Measurements from ENCODE around the gene LSM14A.
"Not testable (repeated sequence)": the region's sequence is repeated elsewhere in the genome, so short reads cannot be mapped to it uniquely, and the experiment has no call there.

The LSM14A gene

DNA sequence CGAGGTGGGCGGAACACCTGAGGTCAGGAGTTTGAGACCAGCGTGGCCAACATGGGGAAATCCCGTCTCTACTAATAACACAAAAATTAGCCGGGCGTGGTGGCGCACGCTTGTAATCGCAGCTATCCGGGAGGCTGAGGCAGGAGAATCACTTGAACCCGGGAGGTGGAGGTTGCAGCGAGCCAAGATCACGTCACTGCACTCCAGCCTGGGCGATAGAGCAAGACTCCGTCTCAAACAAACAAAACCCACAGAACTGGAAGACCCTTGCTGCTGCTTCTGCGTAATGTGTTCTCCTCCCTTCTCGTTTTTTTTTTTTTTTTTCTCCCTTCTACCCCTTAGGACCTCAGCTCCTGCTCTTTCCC lies 81.4 kb downstream of the LSM14A start:
- in situ Hi-C loops (cut with HindIII; ENCODE audit: low sequenced_read_pairs), result not testable (repeated sequence)

DNA sequence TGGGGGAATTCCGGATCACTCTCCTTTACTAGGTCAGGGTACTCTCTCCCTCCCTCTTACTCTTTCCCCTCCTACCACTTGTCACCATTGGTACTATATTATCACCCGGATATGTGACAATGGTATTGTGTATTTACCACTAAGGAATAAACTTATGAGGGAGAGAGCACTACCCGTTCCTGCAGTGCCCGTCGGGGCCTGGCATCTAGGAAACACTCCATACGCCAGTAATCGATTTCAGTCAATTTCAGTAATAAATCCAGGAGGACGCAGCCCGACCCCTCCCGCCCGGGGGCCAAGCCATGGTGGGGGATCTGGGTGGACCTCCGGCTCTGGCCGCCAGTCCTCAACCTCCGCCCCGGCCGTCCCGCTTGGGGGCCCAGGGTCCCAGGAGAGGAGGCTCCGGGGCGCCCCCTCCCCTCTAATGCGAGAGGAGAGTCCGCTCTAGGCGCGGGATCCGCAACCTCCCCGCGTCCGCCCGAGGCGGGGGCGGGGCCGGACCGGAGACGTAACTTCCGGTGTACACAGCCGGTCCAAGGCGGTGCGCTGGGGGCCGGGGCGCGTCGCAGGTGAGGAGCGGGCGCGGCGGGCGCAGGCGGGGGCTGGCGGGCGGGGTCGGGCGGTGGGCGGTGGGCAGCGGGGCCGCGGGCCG lies 81.9 kb downstream of the LSM14A start, which contains the start of gene GARRE1:
Gene GARRE1, plus strand, starts transcription at position 509 of the 652 bp plus-strand sequence. CDS start 45,920 bp downstream, outside the sequence.
- in situ Hi-C loops (cut with HindIII; ENCODE audit: low sequenced_read_pairs), result no loop called here

DNA sequence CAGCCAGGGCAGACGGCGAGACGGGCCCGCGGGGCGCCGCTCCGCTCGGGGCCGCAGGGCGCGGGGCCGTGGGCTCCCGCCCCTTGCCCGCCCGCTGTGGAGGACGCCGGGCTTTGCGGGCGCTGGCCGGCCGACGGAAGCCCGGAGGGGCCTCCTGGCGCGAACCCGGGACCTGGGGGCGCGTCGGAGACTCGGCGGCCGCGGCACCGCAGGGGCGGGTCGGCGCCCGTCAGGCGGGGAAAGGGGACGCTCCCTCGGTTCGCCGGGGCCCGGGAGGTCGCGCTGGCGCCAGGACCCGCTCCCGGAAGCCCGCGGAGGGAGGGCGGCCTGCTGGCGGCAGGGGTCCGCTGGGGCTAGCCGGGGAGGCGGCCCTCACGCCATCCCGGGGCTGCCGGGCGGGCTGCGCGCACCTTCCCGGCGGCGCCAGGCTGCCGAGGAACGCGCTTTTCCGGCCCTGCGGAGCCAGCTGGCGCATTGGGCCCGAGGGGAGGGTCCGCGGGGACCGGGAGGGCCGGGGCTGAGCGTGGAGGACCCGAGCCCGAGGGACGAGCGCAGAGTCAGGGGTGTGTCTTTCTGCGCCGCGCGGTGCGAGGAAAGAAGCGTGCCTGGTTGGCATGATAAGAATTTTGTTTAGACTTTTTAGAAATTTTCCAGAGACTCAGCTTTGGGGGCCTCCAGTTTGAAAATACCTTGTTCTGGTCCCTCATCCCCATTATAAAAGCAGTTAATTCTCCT lies 82.6 kb downstream of the LSM14A start:
- in situ Hi-C loops (cut with HindIII; ENCODE audit: low sequenced_read_pairs), result no loop called here

DNA sequence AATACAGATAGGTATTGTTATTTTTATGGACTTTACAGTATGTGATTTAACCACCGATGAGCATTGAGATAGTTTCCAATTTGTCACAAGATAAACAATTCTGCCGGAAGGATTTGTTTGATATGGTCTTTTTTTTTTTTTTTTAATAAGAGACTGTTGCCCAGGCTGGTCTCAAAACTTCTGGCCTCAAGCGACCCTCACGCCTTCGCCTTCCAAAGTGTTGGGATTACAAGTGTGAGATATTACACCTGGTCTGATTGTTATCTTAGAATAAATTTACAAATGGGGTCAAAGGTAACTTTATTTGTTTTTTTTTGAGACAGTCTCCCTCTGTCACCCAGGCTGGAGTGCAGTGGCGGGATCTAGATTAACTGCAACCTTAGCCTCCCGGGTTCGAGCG lies 83.2 kb downstream of the LSM14A start:
- in situ Hi-C loops (cut with HindIII; ENCODE audit: low sequenced_read_pairs), result no loop called here

- in situ Hi-C loops (cut with HindIII; ENCODE audit: low sequenced_read_pairs), result no loop called here
These were observed 84.7 kb downstream of the LSM14A start for GRCh38 chr19:34256835-34257558.

GRCh38 chr19:34257559-34257924 lies 85.2 kb downstream of the LSM14A start:
- in situ Hi-C loops (cut with HindIII; ENCODE audit: low sequenced_read_pairs), result no loop called here

GRCh38 chr19:34259367-34260095 lies 87.2 kb downstream of the LSM14A start:
- in situ Hi-C loops (cut with HindIII; ENCODE audit: low sequenced_read_pairs), result no loop called here

- in situ Hi-C loops (cut with HindIII; ENCODE audit: low sequenced_read_pairs), result no loop called here
These were observed 88.5 kb downstream of the LSM14A start for GRCh38 chr19:34260771-34261173.

- in situ Hi-C loops (cut with HindIII; ENCODE audit: low sequenced_read_pairs), result no loop called here
These were observed 89.2 kb downstream of the LSM14A start for GRCh38 chr19:34261334-34262109.

DNA sequence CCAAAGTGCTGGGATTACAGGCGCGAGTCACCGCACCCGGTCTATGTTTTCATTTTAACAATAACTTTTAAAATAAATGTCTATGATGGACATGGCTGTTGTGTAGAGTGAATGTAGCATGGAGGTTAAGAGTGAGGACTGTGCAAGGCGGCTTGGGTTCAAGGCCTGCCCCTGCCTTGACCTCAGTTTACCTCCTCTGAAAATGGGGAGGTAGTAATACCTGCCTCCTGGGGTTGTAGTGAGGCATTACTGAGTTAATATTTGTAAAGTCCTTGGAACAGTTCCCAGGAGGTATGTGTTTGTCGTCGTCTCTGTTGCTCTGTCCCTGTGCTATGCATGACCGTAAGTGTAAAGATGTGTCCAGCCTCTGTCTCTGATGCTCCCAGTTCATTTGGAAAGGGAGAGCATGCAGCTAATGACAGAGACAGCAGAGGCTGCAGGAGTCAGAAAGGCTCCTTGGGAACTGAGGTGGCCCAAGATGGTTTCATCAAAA lies 91.5 kb downstream of the LSM14A start:
- in situ Hi-C loops (cut with HindIII; ENCODE audit: low sequenced_read_pairs), result no loop called here

GRCh38 chr19:34265221-34265650 lies 92.9 kb downstream of the LSM14A start:
- in situ Hi-C loops (cut with HindIII; ENCODE audit: low sequenced_read_pairs), result no loop called here

DNA sequence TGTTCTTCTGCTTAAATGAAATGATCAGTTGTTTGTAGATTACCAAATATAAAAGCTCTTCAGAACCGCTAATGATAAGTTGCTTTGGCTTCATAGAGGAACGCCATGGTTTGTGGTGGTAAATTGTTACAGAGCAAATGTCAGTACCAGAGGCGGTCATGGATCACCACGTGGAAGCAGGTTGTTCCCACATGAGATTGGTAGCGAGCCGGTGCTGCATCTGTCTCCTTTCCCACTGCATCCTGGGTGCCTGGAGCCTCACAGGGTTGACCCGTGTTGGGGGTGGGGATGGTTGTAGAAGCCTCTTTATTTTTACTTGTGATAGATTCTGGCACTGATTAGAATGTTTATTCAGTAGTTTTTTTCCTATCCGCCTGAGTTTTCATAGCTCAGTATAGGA lies 96.8 kb downstream of the LSM14A start:
- in situ Hi-C loops (cut with HindIII; ENCODE audit: low sequenced_read_pairs), result no loop called here

DNA sequence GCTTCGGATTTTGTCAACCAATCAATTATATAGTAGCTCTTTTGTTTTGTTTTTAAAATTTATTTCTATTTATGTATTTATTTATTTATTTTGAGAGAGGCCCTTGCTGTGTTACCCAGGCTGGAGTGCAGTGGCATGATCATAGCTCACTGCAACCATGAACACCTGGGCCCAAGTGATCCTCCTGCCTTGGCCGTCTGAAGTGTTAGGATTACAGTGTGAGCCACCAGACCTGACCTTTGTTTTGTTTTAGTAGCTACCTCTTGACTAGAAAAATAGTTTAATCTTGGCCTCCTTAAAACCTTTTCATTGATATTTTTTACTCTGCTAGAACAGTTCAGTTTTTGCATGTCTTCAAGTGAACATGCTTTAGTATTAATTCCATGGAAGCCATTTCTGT lies 97.2 kb downstream of the LSM14A start:
- in situ Hi-C loops (cut with HindIII; ENCODE audit: low sequenced_read_pairs), result no loop called here

- in situ Hi-C loops (cut with HindIII; ENCODE audit: low sequenced_read_pairs), result no loop called here
These were observed 97.8 kb downstream of the LSM14A start for GRCh38 chr19:34269968-34270621.

DNA sequence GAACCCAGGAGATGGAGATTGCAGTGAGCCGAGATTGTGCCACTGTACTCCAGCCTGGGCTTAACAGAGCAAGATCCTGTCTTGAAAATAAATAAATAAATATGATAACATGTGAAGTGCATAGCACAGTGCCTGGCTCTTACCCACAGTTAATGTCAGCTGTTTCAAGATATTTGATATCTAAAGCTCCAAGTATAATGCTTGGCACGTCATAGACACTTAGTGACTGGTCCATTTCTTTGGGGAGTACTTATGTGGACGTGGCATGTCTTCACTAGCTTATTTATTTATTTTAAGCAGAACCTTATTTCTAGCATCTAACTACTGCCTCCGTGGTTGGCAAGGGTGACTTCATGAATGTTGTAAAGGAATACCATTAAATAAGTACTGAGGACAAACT lies 100.8 kb downstream of the LSM14A start:
- in situ Hi-C loops (cut with HindIII; ENCODE audit: low sequenced_read_pairs), result no loop called here

- in situ Hi-C loops (cut with HindIII; ENCODE audit: low sequenced_read_pairs), result no loop called here
These were observed 102.1 kb downstream of the LSM14A start for GRCh38 chr19:34274284-34274826.

- in situ Hi-C loops (cut with HindIII; ENCODE audit: low sequenced_read_pairs), result no loop called here
These were observed 102.7 kb downstream of the LSM14A start for GRCh38 chr19:34274827-34275625.

GRCh38 chr19:34275705-34276104 lies 103.4 kb downstream of the LSM14A start:
- in situ Hi-C loops (cut with HindIII; ENCODE audit: low sequenced_read_pairs), result no loop called here

DNA sequence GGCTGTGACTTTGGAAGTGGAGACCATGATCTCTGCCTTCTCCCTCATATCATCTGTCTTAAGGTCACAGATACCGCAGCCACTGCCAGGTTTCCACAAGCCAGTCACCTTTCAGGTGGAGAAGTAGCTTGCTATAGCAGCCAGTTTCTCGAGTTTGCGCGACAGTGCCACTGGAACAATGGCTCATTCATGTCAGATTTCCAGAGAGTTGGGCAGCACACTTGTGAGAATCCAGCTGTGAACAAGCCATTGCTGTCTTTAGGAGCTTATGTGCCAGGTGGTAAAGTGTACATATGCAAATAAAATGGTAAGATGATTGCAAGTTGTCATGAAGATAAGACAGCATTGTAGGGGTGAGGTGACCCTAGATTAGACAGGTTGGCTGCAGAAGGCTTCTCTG lies 104.3 kb downstream of the LSM14A start:
- in situ Hi-C loops (cut with HindIII; ENCODE audit: low sequenced_read_pairs), result no loop called here

All from endothelial cell of hepatic sinusoid (primary cell).